Spleen (tissue), 11 donors: ENCODE results near the gene PDF. TPM values are rescaled to one million over a fixed set of nuclear protein-coding genes. Genes with fewer than 3 reads are reported as not detected.
"Not testable (repeated sequence)": the region's sequence is repeated elsewhere in the genome, so short reads cannot be mapped to it uniquely, and the experiment has no call there.

Experiments used
- DNase-seq: peaks from one replicate; pipeline ENCODE4 v3.0.0-alpha.2; 2020
- H3K27ac ChIP-seq, 8 donors: fragments of 200-600 bp; sonication (generic) in 7 of 8; 1 replicate in 4 of 8; 2 replicates in 4 of 8; pipeline versions ENCODE4 v1.5.0 to v1.8.0; 2016 to 2021; ENCODE audit warnings: inconsistent platforms in 4 of 8, mild to moderate bottlenecking in 4 of 8, moderate library complexity in 1 of 8
- H3K27me3 ChIP-seq, 7 donors: fragments of 200-600 bp; sonication (generic) in 6 of 7; replicated peaks in 1 of 7; 1 replicate in 4 of 7; 2 replicates in 3 of 7; pipeline versions ENCODE4 v1.5.0 to v1.8.0; 2016 to 2021; ENCODE audit warnings: inconsistent platforms in 3 of 7, mild to moderate bottlenecking in 1 of 7
- H3K36me3 ChIP-seq, 6 donors: fragments of 200-600 bp; sonication (generic) in 5 of 6; 1 replicate in 4 of 6; 2 replicates in 2 of 6; pipeline versions ENCODE4 v1.5.0 to v1.8.0; 2016 to 2021; ENCODE audit warnings: inconsistent platforms in 2 of 6
- H3K4me1 ChIP-seq, 6 donors: fragments of 200-600 bp; sonication (generic) in 5 of 6; 1 replicate in 3 of 6; 2 replicates in 3 of 6; pipeline versions ENCODE4 v1.5.0 to v1.8.0; 2016 to 2021; ENCODE audit warnings: inconsistent platforms in 3 of 6
- H3K4me3 ChIP-seq, 8 donors: fragments of 200-600 bp; sonication (generic) in 7 of 8; 1 replicate in 4 of 8; 2 replicates in 4 of 8; pipeline versions ENCODE4 v1.5.0 to v1.8.0; 2016 to 2021; ENCODE audit warnings: inconsistent platforms in 4 of 8, mild to moderate bottlenecking in 4 of 8, moderate library complexity in 2 of 8
- H3K9me3 ChIP-seq, 8 donors: fragments of 200-600 bp; sonication (generic) in 7 of 8; 1 replicate in 4 of 8; 2 replicates in 4 of 8; pipeline versions ENCODE4 v1.5.0 to v1.8.0; 2016 to 2021; ENCODE audit warnings: inconsistent platforms in 4 of 8
- POLR2A ChIP-seq, 3 donors: fragments of 450-650 bp; IDR thresholded peaks; one replicate each; pipeline ENCODE4 v1.5.1; 2017; ENCODE audit warnings: antibody characterized with exemption in 3 of 3, mild to moderate bottlenecking in 1 of 3
- POLR2AphosphoS5 ChIP-seq, 3 donors: sonication (generic); formaldehyde crosslinking; IDR thresholded peaks; one replicate each; pipeline ENCODE4 v1.5.1; 2017; ENCODE audit warnings: antibody characterized with exemption in 3 of 3
- WGBS, 5 donors: extraction: QIAGEN DNeasy Blood & Tissue Kit in 3 of 5; methylation state at CpG; one replicate each; pipeline versions ENCODE4 v1.1.5 to v1.1.7; 2013 to 2018; 5-methylcytosine and 5-hydroxymethylcytosine counted together
- intact Hi-C: fragments of 100-400 bp; cut with DNase I; formaldehyde crosslinking; loops from one replicate; pipeline ENCODE4 v1.15.0; 2023; ENCODE audit warnings: low total_unique reads
- polyA plus RNA-seq, 3 donors: library from polyadenylated mRNA; stranded (reverse); fragments of 200-250 nt; gene quantifications; one replicate each; pipeline ENCODE4 v1.2.1, GENCODE V29; 2013
- total RNA-seq, 7 donors: library from RNA; depleted of rRNA in 3 of 7; stranded (reverse); fragments of >200 nt in 3 of 7; fragmentation: NEBNext Ultra II Directional in 4 of 7; extraction: Animal tissue kit (Norgen Biotek cat#: 25700) in 4 of 7; gene quantifications; one replicate each; pipeline versions ENCODE4 v1.1.0 to v1.2.1, GENCODE V29; 2016 to 2021
- TF ChIP-seq, protein P1 (sequence below), 11 experiments: fragments of 200-600 bp in 7 of 11; fragments of 450-650 bp in 4 of 11; sonication (generic) in 4 of 11; IDR thresholded peaks in 8 of 11; conservative IDR thresholded peaks in 3 of 11; 1 replicate in 7 of 11; 2 replicates in 4 of 11; pipeline versions ENCODE4 v1.4.0 to v1.8.0; 2016 to 2021; ENCODE audit warnings: antibody characterized with exemption in 11 of 11, inconsistent platforms in 4 of 11, mild to moderate bottlenecking in 1 of 11
- donor health status: healthy with polysubstance abuse.
- donor health status: DM: no; HTN: no; CAD: no; lungs with moderate emphysema.
- donor health status: DM: no; HTN: no; CAD: no.
- donor health status: Bipolar disorder and iron deficiency.
- donor health status: healthy.
- donor health status: DM: no; HTN: no; CAD: no.
- donor health status: DM: yes; HTN: yes; CAD: no.

PDF gene
- total and polyA plus RNA-seq, 10 donors = 2.4 to 18.5 (median 7.6) TPM

DNA sequence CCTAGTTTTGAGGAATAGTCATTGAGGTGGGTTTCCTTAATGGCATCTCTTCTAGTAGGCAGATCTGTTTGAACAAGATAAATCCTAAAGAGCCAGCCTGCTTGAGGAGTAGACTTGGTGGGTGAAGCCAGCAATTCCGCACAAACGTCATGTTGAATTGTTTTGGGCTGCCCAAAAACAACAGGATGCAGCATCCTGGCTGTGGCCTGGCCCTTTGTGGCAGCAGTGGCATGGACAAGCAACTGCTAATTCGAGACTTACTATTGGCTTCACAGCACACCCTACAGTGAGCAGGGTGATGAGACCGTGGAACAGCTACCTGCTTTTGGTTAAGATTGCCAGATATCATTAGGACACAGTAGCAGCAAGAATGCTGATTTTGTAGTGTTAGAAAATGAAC is 28.5 kb downstream of the PDF start:
- H3K27me3 ChIP-seq = no peaks in the 10 kb centered on the region
- peaks cover 0 to 67% (median 18%) of the 10 kb centered on the region in 6 donors for H3K36me3 ChIP-seq
- no peak overlapping the region for H3K4me3 ChIP-seq
- DNase-seq = no peak
- intact Hi-C loops = no loop called here
- WGBS, 5 donors = 92 to 95% (median 93%) methylated on average over 4 of the region's 4 CpGs
- H3K4me1 ChIP-seq = peaks cover 0 to 29% (median 4%) of the 10 kb centered on the region in 6 donors
- TF ChIP-seq, protein P1, sequence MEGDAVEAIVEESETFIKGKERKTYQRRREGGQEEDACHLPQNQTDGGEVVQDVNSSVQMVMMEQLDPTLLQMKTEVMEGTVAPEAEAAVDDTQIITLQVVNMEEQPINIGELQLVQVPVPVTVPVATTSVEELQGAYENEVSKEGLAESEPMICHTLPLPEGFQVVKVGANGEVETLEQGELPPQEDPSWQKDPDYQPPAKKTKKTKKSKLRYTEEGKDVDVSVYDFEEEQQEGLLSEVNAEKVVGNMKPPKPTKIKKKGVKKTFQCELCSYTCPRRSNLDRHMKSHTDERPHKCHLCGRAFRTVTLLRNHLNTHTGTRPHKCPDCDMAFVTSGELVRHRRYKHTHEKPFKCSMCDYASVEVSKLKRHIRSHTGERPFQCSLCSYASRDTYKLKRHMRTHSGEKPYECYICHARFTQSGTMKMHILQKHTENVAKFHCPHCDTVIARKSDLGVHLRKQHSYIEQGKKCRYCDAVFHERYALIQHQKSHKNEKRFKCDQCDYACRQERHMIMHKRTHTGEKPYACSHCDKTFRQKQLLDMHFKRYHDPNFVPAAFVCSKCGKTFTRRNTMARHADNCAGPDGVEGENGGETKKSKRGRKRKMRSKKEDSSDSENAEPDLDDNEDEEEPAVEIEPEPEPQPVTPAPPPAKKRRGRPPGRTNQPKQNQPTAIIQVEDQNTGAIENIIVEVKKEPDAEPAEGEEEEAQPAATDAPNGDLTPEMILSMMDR (IDR thresholded peaks at IDR 0.05 in 8 of 11, conservative IDR thresholded peaks at IDR 0.05 in 3 of 11) = no peak
- TF ChIP-seq POLR2AphosphoS5 (IDR thresholded peaks at IDR 0.05) (no peak), POLR2A (IDR thresholded peaks at IDR 0.05) (no peak)
- H3K27ac ChIP-seq = no peak overlapping the region
- no peaks in the 10 kb centered on the region for H3K9me3 ChIP-seq

DNA sequence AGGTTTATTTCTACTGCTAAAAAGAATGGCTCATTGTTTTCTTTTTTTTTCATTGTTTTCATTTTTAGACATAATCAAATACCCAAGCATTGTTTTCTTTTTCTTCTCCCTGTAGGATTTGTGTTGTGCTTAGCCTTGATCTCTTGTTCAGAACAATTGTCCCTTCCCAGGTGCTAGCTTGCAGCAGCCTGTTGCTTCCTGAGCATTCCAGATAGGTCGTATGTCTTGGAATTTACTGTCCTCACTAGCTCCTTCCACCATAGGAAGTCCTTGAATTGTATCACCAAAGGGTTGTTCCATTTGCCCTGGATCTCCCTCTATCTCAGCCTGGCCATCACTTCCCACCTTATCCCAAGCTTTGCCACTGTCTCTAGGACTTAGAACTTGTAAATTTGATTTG is 29.2 kb downstream of the PDF start:
- Histone ChIP-seq H3K9me3 (no peaks in the 10 kb centered on the region), H3K27ac (no peak overlapping the region), H3K36me3 (peaks cover 0 to 67% (median 18%) of the 10 kb centered on the region in 6 donors), H3K4me1 (peaks cover 0 to 29% (median 4%) of the 10 kb centered on the region in 6 donors), H3K4me3 (no peak overlapping the region), H3K27me3 (no peaks in the 10 kb centered on the region)
- TF ChIP-seq POLR2AphosphoS5 (IDR thresholded peaks at IDR 0.05) = no peak
- TF ChIP-seq, protein P1 (IDR thresholded peaks at IDR 0.05 in 8 of 11, conservative IDR thresholded peaks at IDR 0.05 in 3 of 11) = no peak
- TF ChIP-seq POLR2A (IDR thresholded peaks at IDR 0.05) = no peak
- intact Hi-C loops = no loop called here
- WGBS, 5 donors = 58 to 88% (median 71%) methylated on average over 1 of the region's 1 CpG
- no peak for DNase-seq

DNA sequence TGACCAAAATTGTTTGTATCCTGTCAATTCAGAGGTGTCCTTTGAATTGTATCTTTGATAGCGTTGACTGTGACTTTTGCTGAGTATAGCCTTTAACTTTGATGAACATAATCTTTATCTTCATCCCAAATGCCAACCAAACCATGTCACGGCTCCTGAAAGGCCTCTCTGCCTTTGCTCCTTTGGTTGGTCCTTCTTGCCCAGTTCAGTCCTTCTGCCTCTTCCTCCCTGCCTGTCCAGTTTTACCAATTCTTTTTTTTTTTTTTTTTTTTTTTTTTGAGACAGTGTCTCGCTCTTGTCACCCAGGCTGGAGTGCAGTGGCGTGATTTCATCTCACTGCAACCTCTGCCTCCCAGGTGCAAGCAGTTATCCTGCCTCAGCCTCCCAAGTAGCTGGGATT is 32.1 kb downstream of the PDF start:
- H3K9me3 ChIP-seq = no peaks in the 10 kb centered on the region
- no peaks in the 10 kb centered on the region for H3K27me3 ChIP-seq
- no peak overlapping the region for H3K4me3 ChIP-seq
- intact Hi-C loops = no loop called here
- H3K27ac ChIP-seq = peak overlapping the region in 5 of 8 donors; percentile 20 to 78 (median 56)
- peaks cover 0 to 29% (median 4%) of the 10 kb centered on the region in 6 donors for H3K4me1 ChIP-seq
- H3K36me3 ChIP-seq = peaks cover 0 to 72% (median 18%) of the 10 kb centered on the region in 6 donors
- DNase-seq = no peak
- TF ChIP-seq POLR2A (IDR thresholded peaks at IDR 0.05) = no peak
- no peak for TF ChIP-seq POLR2AphosphoS5 (IDR thresholded peaks at IDR 0.05)
- TF ChIP-seq, protein P1 (IDR thresholded peaks at IDR 0.05 in 8 of 11, conservative IDR thresholded peaks at IDR 0.05 in 3 of 11) = no peak
- WGBS, 5 donors = 95 to 100% (median 99%) methylated on average over 4 of the region's 4 CpGs

DNA sequence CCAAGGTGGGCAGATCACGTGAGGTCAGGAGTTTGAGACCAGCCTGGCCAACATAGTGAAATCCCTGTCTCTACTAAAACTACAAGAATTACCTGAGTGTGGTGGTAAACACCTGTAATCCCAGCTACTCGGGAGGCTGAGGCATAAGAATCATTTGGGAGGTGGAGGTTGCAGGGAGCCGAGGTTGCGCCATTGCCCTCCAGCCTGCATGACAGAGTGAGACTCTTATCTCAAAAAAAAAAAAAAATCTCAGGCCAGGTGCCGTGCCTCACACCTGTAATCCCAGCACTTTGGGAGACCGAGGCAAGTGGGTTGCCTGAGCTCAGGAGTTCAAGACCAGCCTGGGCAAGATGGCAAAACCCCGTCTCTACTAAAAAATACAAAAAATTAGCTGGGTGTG is 33.6 kb downstream of the PDF start:
- H3K27me3 ChIP-seq, DNase-seq, H3K27ac ChIP-seq, H3K4me3 ChIP-seq, intact Hi-C loops, H3K9me3 ChIP-seq: not testable (repeated sequence)
- Histone ChIP-seq H3K4me1 (peaks cover 0 to 29% (median 4%) of the 10 kb centered on the region in 6 donors), H3K36me3 (peaks cover 0 to 58% (median 18%) of the 10 kb centered on the region in 6 donors)
- WGBS, 5 donors = 96 to 100% (median 98%) methylated on average over 7 of the region's 7 CpGs

DNA sequence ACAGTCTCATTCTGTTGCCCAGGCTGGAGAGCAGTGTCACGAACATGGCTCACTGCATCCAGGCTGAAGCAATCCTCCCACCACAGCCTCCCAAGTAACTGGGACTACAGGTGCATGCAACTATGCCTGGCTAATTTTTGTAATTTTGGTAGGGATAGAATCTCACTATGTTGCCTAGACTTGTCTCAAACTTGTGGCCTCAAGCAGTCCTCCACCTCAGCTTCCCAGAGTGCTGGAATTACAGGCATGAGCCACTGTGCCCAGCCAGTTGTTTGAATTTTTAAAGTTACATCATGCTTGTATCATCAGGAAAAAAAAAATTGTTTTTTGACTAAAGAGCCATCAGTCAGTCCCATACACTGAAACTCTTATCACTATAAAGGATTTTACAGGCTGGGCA is 36.3 kb downstream of the PDF start:
- WGBS, 5 donors = 81 to 100% (median 92%) methylated on average over 1 of the region's 1 CpG
- H3K36me3 ChIP-seq = peaks cover 0 to 50% (median 0%) of the 10 kb centered on the region in 6 donors
- intact Hi-C loops = no loop called here

More for the DNA sequence above, 36.3 kb downstream of the PDF start:
- Histone ChIP-seq H3K4me3 (no peak overlapping the region), H3K4me1 (peaks cover 0 to 13% (median 3%) of the 10 kb centered on the region in 6 donors), H3K27me3 (no peaks in the 10 kb centered on the region), H3K27ac (no peak overlapping the region), H3K9me3 (no peaks in the 10 kb centered on the region)
- TF ChIP-seq POLR2A (IDR thresholded peaks at IDR 0.05) (no peak), POLR2AphosphoS5 (IDR thresholded peaks at IDR 0.05) (no peak)
- TF ChIP-seq, protein P1 (IDR thresholded peaks at IDR 0.05 in 8 of 11, conservative IDR thresholded peaks at IDR 0.05 in 3 of 11) = no peak
- no peak for DNase-seq
